NCI-H226 (cell line): Measurements from ENCODE around the gene DCC.

Source experiments
- DNase-seq: peaks from one replicate; pipeline ENCODE4 v3.0.0-alpha.2; 2015

Gene DCC

DNA sequence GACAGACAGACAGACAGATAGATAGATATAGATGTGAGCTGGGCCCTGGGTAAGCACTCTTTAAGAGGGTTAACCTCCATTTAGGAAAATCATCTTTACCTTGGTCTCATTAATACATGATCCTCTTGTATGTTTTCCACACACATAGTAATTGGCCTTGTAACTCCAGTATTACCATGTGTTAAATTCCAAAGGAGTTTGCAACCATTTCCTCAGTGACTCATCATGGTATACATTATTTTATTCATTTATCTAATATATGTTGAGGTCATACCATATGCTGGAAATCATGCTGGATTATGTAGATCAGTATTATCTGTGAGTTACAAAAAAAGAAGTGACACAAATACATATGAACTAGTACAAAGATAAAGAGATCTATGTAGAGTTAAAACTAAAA is 504.3 kb downstream of the DCC start:
- DNase-seq: no peak

DNA sequence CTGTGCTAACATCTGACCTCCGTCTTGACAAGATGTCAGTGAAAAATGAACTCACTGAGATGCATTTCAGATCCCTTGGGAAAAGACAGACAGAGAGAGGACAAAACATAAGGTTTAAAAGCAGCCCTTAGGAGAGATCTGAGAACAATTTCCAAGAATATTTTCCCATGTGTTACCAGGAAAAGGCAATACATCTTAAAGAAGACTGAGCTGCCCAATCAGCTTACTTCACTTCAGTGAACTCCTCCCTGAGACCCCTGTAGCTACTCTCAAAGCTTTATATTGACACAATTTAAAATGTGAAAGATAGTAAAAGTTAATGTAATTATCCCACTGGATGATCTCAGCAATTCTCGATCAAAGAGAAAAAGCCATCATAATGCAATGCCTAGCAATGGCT is 505.0 kb downstream of the DCC start:
- no peak for DNase-seq

DNA sequence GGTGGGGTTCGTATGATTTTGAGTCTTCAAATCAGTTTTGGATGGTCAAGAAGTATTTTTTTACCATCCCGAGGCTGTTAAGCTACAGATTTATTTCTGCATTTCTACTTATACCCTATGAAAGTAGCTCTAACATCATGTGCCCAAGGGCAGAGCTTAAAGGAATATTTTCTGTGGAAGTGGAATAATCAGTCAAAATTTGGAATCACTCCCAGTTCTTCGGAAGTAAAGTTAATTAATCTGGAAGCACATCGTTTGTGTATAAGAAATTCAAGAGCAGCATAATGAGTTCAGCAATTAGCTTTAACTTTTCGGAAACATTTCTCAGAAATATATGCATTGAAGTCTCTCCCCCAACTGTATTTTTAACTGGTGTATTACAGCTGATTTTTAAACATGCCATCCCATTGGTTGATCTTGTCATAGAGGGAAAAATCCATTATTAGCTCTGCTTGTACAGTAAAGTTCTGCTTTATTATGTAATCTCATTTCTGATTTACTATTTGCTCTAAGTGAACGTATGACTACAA is 510.1 kb downstream of the DCC start:
- no peak for DNase-seq

DNA sequence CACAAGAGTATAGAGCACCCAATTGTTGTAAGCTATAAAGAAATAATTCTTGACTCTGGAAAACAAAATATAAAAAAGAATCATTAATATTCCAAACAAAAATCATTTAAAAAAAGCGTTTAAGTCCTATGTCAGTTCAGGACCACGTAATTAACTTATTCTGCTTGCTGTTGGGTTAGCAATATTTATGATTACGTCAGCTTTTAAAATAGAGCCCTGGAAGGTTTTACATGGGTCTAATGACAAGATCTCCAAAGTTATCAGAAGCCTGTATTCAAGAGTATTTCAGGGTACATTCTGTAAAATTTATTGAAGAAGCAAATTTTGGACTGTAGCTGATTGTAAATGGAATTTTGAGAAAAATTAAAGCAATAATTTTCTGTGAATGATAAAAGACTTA is 521.6 kb downstream of the DCC start:
- DNase-seq: no peak

DNA sequence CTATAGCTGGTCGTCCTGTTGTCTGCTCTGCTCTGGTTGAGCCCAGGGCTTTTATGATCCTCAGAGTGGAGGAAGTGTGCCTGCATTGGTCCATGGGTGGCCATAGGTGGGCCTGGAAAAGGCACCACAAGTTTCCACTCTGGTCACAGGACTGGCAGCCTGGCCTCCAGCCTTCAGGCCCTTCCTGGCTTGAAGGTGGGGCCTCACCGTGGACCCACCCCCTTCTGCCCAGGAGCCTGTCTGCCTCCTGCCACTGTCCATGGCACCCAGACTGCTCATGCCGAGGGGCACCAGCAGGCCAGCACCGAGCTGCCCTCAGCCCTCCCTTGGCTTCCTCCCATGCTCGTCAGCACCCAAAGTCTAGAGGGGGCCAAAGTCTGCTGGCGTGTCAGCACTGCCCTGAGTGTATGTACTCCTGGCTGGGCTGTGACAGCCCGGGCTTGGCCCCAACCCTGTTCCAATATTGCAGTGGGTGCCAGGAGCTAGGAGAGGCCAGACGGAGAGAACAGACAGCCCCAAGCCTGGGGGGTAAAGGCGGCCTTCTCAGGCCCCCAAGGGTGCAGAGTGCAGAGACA is 529.4 kb downstream of the DCC start:
- no peak for DNase-seq

DNA sequence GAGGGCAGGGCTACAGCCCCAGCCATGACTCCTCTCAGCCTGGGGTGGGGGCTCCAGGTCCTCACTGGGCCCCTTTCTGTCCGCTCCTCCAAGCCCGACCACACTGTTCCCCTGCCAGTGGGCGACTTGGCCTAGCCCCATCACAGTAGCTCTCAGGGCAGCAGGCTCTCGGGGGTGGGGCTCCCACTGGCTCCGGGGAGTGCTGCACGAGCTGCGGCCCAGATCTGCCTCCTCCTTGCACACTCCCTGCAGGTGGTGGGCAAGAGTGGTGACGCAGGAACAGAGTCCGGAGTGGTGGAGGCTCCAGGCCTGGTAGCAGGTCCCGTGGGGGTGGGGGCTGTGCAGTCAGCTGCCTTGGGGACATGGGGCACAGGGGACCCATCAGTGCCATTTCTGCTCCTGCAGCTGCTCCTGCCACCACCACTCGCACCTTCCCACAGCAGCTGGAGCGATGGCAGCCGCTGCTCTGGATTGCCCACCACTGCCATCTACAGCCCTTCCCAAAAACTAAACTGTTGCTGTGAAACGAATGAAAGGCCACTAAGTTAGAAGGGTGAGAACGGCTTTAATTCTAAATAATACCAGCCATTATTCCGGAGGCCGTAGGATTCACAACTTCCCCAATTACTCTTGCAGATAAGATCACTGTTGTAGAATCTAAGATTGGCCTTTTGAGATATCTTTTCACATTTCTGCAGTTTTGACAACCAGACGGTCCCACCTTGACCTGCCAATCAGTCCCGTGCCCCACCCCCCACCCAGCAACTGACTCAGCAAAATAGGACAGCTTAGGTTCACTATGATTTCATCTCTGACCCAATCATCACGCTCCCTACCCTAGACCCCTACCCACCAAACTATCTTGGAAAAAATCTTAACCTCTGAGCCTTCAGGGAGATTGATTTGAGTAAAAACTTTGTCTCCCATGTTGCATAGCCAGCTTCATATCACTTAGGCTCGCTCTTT is 530.2 kb downstream of the DCC start:
- DNase-seq: no peak

DNA sequence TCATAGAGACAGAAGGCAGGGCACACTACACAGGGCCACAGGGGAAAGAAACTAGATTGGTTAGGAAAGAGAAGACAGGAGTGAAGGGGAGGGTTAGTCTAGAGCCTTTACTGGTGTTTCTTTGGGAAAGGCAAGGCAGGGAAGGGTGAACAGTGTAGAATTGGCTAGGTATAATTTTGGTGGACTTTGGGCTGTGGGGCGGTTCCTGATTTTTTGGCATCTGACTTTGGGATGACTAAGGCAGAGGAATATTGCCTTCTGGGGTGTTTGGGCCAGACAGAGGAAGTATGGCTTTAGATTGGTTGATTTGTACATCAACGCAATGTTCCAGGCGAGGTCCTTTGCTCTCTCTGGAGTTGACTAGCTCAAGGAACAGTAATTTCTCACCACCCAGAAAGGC is 534.8 kb downstream of the DCC start:
- DNase-seq: no peak

DNA sequence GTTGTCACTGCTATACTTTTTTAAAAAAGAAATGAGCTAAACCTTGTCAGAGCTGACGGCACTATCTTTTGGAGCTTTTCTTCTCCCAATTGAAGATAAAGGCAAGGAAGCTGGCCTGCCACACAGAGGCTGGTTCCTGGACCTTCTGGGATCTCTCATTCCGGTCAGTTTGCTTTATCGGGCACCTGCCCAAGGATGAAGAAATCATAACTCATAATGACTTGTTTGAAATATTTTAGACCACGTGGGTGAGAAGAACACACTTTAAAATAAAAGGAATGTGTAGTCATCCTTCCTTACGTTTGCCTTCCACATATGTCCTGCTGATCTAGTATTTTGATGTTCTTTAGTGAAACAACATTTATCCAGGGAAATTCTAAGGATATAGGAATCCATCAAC is 535.7 kb downstream of the DCC start:
- no peak for DNase-seq

DNA sequence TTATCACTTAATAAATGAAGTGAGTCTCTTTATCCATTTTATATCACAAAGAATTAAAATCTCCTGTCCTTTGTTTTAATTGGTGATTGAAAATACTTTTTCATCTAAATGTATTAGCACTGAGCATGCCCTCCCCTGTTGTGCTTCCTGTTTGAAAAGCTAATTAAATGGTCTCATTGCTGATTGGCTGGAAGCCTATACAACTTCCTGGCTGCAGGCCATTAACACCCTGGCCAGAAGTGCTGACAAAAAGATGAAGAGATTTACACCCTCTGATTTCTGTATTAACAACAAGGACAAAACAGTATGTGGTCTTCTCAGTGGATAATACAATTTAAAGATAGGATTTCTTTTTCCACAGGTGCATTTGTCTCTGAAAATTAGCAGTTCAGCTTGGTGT is 548.0 kb downstream of the DCC start:
- DNase-seq: no peak

DNA sequence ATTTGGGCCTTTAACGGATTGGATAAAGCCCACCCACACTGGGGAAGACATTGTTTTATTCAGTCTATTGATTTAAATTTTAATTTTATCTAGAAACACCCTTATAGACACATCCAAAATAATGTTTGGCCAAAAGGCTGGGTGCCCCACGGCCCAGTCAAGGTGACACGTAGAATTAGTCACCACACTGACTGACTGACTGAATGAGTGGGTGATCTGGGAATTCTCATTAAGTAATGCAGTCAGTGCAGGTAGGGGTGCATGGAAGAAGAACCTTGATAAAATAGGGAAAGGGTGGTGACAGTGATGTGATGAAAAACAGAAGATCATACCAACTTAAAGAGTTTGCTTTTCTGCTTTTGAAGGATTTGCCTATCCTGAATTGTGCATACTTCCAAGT is 554.8 kb downstream of the DCC start:
- no peak for DNase-seq

DNA sequence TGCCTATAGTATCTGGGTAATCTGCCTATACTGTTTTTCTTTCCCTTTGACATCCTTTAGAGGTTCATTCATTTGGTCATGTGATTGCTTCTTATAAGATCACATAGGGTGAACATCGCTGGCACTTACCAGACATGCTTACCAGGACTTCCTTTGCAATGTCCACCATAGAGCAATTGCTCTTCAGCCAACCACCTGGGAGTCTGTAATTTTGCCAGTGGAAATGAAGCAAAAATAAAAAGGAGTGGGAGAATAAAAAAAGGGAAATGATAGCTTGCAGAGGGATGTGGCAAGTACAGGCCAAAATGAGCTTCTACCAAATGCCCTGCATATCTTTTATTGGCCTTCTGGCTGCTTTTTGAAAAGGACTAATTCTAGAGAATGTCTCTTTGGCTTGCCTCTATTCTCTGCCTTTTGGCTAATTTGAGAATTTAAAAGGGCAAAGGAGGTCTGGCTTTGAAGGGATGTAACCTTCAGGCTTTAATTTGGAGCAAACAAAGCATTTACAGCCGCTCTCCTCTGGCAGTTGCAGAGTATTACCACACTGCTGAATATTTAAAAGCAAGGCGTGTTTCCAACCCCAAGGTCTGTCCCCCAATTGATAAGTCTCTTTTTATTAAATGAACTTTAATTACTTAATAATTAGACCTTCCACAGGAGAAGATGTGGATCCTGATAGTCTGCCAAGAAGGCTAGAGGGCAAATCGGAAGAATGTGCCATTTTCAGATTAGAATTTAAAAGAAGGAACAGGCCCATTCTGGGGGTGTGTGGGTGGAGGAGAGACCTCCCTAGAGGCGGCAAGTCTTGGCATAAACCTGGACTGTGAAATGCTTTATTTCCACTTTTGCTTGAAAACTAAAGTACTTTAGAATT is 557.9 kb downstream of the DCC start:
- DNase-seq: no peak

DNA sequence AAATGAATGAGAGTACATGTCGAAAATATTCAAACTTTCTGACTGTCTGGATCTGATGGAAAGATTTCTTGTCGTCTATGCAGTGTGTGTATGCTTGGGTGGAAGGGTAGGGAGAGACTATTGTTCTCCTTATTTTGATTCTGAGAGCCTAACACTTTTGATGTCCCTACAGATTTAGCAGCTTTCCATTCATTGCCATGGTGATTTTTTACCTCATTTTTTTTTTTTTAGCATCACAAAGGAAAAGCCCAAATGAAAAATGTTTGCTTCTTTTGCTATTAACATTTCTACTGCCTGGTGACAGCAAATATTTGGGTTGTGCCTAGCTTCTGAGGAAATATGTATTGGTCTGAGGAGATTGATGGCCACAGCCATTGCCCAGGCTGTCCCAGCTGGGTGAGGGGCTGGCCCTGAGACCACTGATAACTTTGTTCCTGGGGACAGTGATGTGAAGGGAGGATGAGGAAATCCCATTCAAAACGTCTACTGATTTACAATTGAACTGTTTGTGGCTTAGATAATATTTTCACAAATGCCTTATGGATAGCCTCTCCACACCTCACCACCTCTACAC is 558.6 kb downstream of the DCC start:
- DNase-seq: no peak

DNA sequence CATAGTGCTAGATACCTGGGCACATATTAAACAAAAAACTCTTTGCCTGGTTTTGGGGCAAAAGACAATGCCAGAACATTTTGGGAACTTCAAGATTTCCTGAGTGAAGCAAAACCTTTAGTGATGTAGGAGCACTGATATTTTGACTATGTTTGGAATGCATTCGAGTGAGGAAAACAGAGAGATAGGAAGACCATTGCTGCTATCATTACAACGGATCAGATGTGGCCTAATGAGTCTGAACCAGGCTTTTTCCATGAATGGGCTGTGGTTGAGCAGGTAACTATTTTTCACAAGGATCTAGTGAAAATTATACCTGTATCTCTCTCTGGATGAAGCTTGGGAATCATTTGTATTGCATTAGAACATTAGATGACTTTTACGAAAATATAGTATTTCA is 562.2 kb downstream of the DCC start:
- no peak for DNase-seq

DNA sequence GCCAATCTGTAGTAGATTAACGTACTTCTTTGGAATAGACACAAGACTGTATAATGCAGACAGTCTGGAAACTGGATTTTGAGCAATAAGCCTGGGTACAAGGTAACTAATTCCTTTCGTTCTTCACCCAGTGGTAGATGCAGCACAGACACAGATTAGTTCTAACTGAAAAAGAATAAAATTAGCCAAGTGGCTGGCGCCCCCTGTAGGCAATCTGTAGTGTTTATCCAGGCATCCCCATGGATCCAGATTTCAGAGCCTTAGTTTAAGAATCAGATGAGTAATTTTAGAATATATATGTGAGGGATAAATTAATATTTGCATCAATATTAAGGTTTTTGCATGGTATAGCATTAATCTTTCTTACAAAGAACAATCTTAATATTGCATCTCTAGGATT is 563.9 kb downstream of the DCC start:
- DNase-seq: no peak

DNA sequence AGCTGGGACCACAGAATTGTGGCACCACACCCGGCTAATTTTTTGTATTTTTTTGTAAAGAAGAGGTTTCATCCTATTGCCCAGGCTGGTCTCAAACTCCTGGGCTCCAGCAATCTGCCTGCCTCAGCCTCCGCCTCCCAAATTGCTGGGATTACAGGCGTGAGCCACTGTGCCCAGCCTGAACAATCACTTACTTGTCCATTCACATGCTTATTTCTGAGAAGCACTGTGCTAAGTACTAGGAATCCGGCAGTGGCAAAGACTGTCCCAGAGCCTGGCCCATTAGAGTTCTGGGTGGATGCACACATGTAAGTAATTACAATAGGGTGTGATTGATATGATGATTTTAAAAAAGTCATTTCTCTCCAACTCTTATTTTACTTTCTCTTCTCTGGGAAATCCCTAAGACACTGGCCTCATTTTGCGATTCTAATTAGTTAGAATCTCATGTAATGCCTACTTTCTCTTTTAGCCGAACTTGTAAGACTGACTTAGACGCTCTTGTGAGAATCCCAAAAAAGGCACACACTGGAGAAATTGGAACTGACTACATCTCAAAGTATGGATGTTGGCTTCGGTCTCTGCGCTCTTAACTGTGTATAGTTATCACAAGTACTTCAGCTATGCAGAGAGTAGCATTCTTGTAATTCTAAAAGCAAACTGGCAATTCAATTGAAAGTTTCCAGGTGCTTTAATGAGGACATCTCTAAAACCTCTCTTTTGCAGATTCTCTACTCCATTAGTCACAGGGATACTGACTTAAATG is 567.7 kb downstream of the DCC start:
- no peak for DNase-seq

DNA sequence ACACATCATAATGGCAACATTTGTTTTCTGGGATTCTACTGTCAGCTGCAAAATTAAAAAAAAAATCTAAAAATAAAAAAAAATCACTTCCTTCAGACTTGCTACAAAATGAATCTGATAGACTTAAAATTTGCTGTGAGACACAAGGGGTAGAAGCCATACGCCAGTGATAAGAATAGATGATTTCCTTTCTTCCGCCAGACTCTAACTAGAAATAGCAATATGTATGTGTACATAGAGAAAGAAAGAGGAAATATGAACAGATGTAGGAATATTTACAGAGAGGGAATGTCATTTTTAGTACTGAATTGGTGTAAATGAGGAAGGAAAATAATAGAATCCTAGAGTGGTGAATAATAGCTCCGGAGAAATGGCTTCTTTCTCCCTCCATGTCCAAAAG is 574.2 kb downstream of the DCC start:
- no peak for DNase-seq

DNA sequence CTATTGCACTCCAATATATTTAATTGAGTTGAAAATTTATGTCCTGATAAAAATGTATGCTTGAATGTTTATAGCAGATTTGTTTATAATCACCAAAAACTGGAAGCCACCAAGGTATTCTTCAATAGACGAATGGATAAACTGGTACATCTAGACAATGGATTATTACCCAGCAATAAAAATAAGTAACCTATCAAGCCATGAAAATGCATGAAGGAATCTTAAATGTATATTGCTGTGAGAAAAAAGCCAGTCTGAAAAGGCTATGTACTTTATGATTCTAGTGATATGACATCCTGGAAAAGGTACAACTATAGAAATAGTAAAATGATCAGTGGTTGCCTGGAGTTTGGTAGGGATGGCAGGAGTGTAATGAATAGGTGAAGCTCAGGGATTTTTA is 580.7 kb downstream of the DCC start:
- no peak for DNase-seq

DNA sequence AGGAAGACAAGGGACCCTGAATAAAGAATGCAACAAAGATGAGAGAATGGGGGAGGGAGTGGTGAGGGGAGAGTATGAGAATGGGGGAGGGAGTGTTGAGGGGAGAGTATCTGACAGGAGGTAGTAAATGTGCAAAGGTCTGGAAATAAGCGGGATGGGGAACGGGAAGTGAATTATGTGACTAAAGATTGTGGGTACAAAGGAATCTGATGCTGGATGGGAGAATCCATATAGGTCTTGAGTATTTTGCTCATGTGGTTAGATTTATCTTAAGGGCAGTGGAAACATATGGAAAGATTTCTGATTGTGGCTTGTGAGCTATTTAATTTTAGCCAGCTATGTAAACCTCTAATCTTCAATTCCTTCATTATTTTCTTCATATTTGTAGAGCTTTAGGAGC is 593.4 kb downstream of the DCC start:
- no peak for DNase-seq

DNA sequence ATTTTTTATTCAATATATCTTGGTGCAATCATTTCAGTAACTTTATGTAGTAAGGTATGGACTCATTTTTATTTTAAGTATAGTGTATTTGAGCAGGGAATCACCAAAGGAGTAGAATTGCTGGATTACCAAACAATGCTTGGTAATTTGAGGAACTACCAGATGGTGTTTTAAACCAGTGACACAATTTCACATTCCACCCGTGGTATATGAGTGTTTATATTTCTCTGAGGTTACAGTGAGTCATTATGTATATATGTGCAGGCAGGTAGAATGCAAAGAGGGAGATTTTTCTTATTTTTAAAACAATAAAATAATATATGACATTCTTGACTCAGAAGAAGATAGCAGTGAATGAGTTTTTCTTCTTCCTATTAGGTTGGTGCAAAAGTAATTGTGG is 596.9 kb downstream of the DCC start:
- DNase-seq: no peak

DNA sequence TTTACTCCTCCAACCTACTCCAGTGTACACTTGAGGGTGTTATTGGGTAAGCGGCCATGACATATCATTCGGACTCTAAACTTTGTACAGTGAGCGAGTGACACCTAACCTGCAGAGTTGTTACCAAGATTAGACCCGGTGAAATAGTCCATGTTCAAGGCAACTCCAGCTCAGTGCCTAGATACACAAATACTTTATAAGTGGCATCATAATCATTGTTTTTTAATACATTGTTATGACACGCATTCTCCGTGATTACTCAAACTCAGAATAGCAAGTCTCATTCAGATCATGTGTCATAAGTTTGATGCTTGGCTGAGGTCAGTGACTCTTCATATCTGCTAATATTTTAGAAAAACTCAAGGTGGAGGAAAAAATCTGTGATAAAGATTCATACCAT is 597.8 kb downstream of the DCC start:
- DNase-seq: no peak

DNA sequence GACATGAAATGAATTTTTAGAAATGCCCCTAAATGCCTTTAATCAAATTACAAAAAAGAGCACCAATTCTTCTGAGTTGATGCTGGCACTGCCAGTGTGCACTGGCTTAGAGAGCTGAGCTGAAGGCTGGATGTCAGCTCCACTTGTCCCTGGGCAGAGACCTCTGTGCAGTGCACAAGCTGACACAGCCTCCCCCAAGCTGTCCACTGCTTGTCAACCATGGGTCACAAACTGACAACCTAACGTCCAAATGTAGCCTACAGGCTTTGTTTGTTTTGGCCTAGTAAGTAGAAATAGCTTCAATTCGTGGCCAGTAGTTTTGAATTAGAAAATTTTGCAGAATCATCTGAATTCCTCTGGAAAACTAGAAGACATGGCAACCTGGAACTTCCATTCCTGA is 605.6 kb downstream of the DCC start:
- no peak for DNase-seq

DNA sequence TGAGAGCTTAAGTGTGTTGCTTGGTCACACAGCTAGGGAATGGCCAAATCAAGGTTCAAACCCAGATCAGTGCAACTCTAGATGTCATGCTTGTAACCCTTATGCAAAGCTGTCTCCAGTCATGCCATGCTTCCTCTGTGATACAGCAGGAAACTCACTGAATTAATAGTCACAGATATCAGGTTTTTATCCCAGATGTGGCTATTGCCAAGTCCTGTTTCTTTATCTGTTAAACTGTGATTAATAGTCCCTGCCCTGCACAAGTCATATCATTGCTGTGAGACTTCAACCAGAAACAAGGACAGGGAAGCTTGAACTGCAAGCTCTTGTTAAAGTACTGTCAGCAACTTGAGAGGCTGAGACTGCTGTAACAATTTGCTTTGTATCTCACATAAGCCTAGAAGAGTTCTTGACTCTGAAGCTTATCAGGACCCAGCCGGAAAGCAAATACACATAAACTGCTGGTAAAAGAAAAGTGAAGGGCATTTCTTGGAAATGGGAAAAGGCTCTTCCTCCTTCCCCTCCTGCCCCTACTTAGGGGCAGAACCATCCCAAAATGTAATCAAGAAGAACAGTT is 609.0 kb downstream of the DCC start:
- DNase-seq: no peak
